Panc1 (cell line): Measurements from ENCODE around the gene DCC. TPM values are rescaled to one million over a fixed set of nuclear protein-coding genes. Genes with fewer than 3 reads are reported as not detected.

Experiments used
- ATAC-seq: fragments of 200-7000 bp; cut with Tn5 transposase; 2 replicates; pipeline ENCODE4 v1.9.1; 2020; ENCODE audit warnings: mild to moderate bottlenecking, moderate library complexity
- BruUV-seq: library from RNA; stranded (reverse); fragments of 400-500 nt; replicated peaks from 2 replicates; lab custom pipeline; 2021; lab: Mats Ljungman, UMichigan
- CTCF ChIA-PET: fragments of 300-600 bp; sonication (Branson Sonifier 250); formaldehyde crosslinking; loops from one replicate; lab custom pipeline; 2022; ENCODE audit warnings: antibody characterized with exemption; lab: Charles Lee
- POLR2A ChIA-PET: fragments of 300-600 bp; sonication (Branson Sonifier 250); formaldehyde crosslinking; loops from one replicate; lab custom pipeline; 2022; ENCODE audit warnings: antibody characterized with exemption; lab: Charles Lee
- DNase-seq: peaks from one replicate; pipeline ENCODE4 v3.0.0-alpha.2; 2010; ENCODE audit warnings: low read depth, low spot score
- H3K27ac ChIP-seq: 2 replicates; pipeline ENCODE4 v1.5.1; 2011; ENCODE audit warnings: mild to moderate bottlenecking, low read length, inconsistent platforms
- H3K27me3 ChIP-seq: fragments of 200-500 bp; sonication (Bioruptor generic); 2 replicates; pipeline ENCODE4 v1.6.0; 2014; ENCODE audit warnings: low read length, inconsistent platforms; ENCODE audit not compliant: control insufficient read depth, insufficient read depth
- H3K36me3 ChIP-seq: fragments of 200-500 bp; sonication (Bioruptor generic); 2 replicates; pipeline ENCODE4 v1.5.1; 2014; ENCODE audit warnings: inconsistent platforms, mild to moderate bottlenecking, low read length, moderate library complexity; ENCODE audit not compliant: control insufficient read depth, insufficient read depth
- H3K4me1 ChIP-seq: 2 replicates; pipeline ENCODE4 v1.5.1; 2011; ENCODE audit warnings: inconsistent platforms, mild to moderate bottlenecking, low read length, moderate library complexity; ENCODE audit not compliant: control insufficient read depth, insufficient read depth
- H3K4me3 ChIP-seq, 2 experiments: 2 replicates each; pipeline ENCODE4 v1.5.1; 2011 to 2012; ENCODE audit warnings: low read depth in 2 of 2, low read length in 2 of 2, mild to moderate bottlenecking in 2 of 2, inconsistent platforms in 1 of 2, moderate library complexity in 1 of 2
- H3K9me3 ChIP-seq: fragments of 200-500 bp; sonication (Bioruptor generic); 2 replicates; pipeline ENCODE4 v1.5.1; 2014; ENCODE audit warnings: low read depth, mild to moderate bottlenecking, inconsistent platforms, low read length, moderate library complexity; ENCODE audit not compliant: control insufficient read depth, insufficient read depth
- CTCF ChIP-seq: fragments of 450-650 bp; IDR thresholded peaks from 2 replicates; pipeline ENCODE4 v1.5.1; 2017; ENCODE audit warnings: mild to moderate bottlenecking
- POLR2AphosphoS5 ChIP-seq: IDR thresholded peaks from 2 replicates; pipeline ENCODE4 v1.6.1; 2012; ENCODE audit warnings: mild to moderate bottlenecking, low read depth, low read length, moderate library complexity
- SIN3A ChIP-seq: IDR thresholded peaks from 2 replicates; pipeline ENCODE4 v1.6.1; 2012; ENCODE audit warnings: low read depth, mild to moderate bottlenecking, low read length, moderate library complexity, borderline replicate concordance; ENCODE audit not compliant: insufficient read depth
- TCF7L2 ChIP-seq: IDR thresholded peaks from 2 replicates; pipeline ENCODE4 v1.6.1; 2011; ENCODE audit warnings: mild to moderate bottlenecking, low read depth, low read length, inconsistent platforms
- in situ Hi-C: cut with HindIII; loops from 2 replicates; pipeline ENCODE4 v1.10.0; 2016; ENCODE audit warnings: low sequenced_read_pairs, low pct_unique_long_range_greater_than_20kb
- intact Hi-C: fragments of 100-400 bp; cut with micrococcal nuclease; formaldehyde crosslinking; loops from one replicate; pipeline ENCODE4 v1.10.0; 2022; ENCODE audit not compliant: unreplicated experiment
- total RNA-seq: library from RNA; stranded (reverse); gene quantifications from one replicate; pipeline ENCODE4 v1.2.1, GENCODE V29; 2021; ENCODE audit not compliant: unreplicated experiment
- TF ChIP-seq, protein P1 (sequence below), 2 experiments: IDR thresholded peaks; 2 replicates each; pipeline ENCODE4 v1.6.1; 2011 to 2012; ENCODE audit warnings: low read depth in 2 of 2, control low read depth in 1 of 2, low read length in 1 of 2, mild to moderate bottlenecking in 1 of 2, moderate library complexity in 1 of 2; ENCODE audit not compliant: insufficient read depth in 1 of 2

Gene DCC
- total RNA-seq, 1 experiment from 2014 or later = not detected

DNA sequence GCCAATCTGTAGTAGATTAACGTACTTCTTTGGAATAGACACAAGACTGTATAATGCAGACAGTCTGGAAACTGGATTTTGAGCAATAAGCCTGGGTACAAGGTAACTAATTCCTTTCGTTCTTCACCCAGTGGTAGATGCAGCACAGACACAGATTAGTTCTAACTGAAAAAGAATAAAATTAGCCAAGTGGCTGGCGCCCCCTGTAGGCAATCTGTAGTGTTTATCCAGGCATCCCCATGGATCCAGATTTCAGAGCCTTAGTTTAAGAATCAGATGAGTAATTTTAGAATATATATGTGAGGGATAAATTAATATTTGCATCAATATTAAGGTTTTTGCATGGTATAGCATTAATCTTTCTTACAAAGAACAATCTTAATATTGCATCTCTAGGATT, 563.9 kb downstream of the DCC start:
- intact Hi-C loops = no loop called here
- H3K9me3 ChIP-seq = no peaks in the 10 kb centered on the region
- no peaks in the 10 kb centered on the region for H3K27me3 ChIP-seq
- in situ Hi-C loops = no loop called here
- ChIA-PET CTCF (no interaction called here), POLR2A (no interaction called here)
- no peak for TF ChIP-seq TCF7L2
- peak; percentile 20; the same call in 1 of the 2 replicates for TF ChIP-seq CTCF
- no peak overlapping the region for H3K27ac ChIP-seq
- no peaks in the 10 kb centered on the region for H3K4me1 ChIP-seq
- no peak overlapping the region for H3K4me3 ChIP-seq
- H3K36me3 ChIP-seq = no peaks in the 10 kb centered on the region
- no TSS peak for BruUV-seq
- DNase-seq (no peak), ATAC-seq (no peak)

DNA sequence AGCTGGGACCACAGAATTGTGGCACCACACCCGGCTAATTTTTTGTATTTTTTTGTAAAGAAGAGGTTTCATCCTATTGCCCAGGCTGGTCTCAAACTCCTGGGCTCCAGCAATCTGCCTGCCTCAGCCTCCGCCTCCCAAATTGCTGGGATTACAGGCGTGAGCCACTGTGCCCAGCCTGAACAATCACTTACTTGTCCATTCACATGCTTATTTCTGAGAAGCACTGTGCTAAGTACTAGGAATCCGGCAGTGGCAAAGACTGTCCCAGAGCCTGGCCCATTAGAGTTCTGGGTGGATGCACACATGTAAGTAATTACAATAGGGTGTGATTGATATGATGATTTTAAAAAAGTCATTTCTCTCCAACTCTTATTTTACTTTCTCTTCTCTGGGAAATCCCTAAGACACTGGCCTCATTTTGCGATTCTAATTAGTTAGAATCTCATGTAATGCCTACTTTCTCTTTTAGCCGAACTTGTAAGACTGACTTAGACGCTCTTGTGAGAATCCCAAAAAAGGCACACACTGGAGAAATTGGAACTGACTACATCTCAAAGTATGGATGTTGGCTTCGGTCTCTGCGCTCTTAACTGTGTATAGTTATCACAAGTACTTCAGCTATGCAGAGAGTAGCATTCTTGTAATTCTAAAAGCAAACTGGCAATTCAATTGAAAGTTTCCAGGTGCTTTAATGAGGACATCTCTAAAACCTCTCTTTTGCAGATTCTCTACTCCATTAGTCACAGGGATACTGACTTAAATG, 567.7 kb downstream of the DCC start:
- CTCF ChIA-PET = no interaction called here
- Histone ChIP-seq H3K27me3 (no peaks in the 10 kb centered on the region), H3K27ac (no peak overlapping the region), H3K4me1 (no peaks in the 10 kb centered on the region), H3K36me3 (no peaks in the 10 kb centered on the region), H3K4me3 (no peak overlapping the region), H3K9me3 (no peaks in the 10 kb centered on the region)
- intact Hi-C loops (no loop called here), in situ Hi-C loops (no loop called here)
- DNase-seq (no peak), ATAC-seq (no peak)
- POLR2A ChIA-PET = no interaction called here
- no TSS peak for BruUV-seq
- TF ChIP-seq, protein P1, sequence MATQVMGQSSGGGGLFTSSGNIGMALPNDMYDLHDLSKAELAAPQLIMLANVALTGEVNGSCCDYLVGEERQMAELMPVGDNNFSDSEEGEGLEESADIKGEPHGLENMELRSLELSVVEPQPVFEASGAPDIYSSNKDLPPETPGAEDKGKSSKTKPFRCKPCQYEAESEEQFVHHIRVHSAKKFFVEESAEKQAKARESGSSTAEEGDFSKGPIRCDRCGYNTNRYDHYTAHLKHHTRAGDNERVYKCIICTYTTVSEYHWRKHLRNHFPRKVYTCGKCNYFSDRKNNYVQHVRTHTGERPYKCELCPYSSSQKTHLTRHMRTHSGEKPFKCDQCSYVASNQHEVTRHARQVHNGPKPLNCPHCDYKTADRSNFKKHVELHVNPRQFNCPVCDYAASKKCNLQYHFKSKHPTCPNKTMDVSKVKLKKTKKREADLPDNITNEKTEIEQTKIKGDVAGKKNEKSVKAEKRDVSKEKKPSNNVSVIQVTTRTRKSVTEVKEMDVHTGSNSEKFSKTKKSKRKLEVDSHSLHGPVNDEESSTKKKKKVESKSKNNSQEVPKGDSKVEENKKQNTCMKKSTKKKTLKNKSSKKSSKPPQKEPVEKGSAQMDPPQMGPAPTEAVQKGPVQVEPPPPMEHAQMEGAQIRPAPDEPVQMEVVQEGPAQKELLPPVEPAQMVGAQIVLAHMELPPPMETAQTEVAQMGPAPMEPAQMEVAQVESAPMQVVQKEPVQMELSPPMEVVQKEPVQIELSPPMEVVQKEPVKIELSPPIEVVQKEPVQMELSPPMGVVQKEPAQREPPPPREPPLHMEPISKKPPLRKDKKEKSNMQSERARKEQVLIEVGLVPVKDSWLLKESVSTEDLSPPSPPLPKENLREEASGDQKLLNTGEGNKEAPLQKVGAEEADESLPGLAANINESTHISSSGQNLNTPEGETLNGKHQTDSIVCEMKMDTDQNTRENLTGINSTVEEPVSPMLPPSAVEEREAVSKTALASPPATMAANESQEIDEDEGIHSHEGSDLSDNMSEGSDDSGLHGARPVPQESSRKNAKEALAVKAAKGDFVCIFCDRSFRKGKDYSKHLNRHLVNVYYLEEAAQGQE (IDR thresholded peaks at IDR 0.05; ENCODE audit: insufficient read depth in 1 of 2, low read depth in 2 of 2, low read length in 1 of 2) = no peak
- TF ChIP-seq POLR2AphosphoS5 (no peak), TCF7L2 (no peak), SIN3A (no peak), CTCF (no peak)
